OCI-LY1 (cell line): ENCODE measurements around the gene ARHGAP33.

Source experiments
- CTCF ChIP-seq: fragments of 200-600 bp; sonication (generic), shearing (Covaris generic); IDR thresholded peaks from 2 replicates; pipeline ENCODE4 v1.5.1; 2017; ENCODE audit warnings: mild to moderate bottlenecking, antibody characterized with exemption, low read length, moderate library complexity, mixed read lengths
- EZH2 ChIP-seq: fragments of 200-600 bp; sonication (generic), shearing (Covaris generic); IDR thresholded peaks from 2 replicates; pipeline ENCODE4 v1.8.0; 2017; ENCODE audit warnings: borderline replicate concordance, mixed run types, mild to moderate bottlenecking, antibody characterized with exemption, low read length, moderate library complexity, mixed read lengths

- TF ChIP-seq CTCF = no peak
- no peak for TF ChIP-seq EZH2
These were observed 14.0 kb downstream of the ARHGAP33 start for GRCh38 chr19:35789195-35789977.
